RWPE1 (cell line): ENCODE data around the gene TMTC4.

ENCODE experiments used
- CTCF ChIA-PET: fragments of 350-600 bp; sonication (Branson Sonifier 250); formaldehyde crosslinking; extraction: SDS; loops from one replicate; lab custom pipeline; 2021; lab: Yijun Ruan, JAX
- POLR2A ChIA-PET: fragments of 400-600 bp; formaldehyde crosslinking; extraction: SDS; loops from one replicate; lab custom pipeline; 2020; ENCODE audit warnings: antibody characterized with exemption; ENCODE audit not compliant: low non-redundant PET; lab: Yijun Ruan, JAX
- DNase-seq: peaks from one replicate; pipeline ENCODE4 v3.0.0; 2012; ENCODE audit warnings: low spot score
- H3K27ac ChIP-seq: fragments of 450-650 bp; 2 replicates; pipeline ENCODE4 v1.5.1; 2017
- CTCF ChIP-seq: fragments of 450-650 bp; conservative IDR thresholded peaks from 2 replicates; pipeline ENCODE4 v1.5.1; 2017; ENCODE audit warnings: low read depth, mild to moderate bottlenecking

The TMTC4 gene

GRCh38 chr13:100636441-100636840 lies 38.2 kb downstream of the TMTC4 start:
- DNase-seq, result no peak
- H3K27ac ChIP-seq, result no peak overlapping the region
- ChIA-PET CTCF (no interaction called here), POLR2A (no interaction called here)
- TF ChIP-seq CTCF, result no peak

GRCh38 chr13:100636004-100636403 lies 38.6 kb downstream of the TMTC4 start:
- no peak for DNase-seq
- H3K27ac ChIP-seq, result no peak overlapping the region
- TF ChIP-seq CTCF, result no peak
- POLR2A ChIA-PET, result no interaction called here
- CTCF ChIA-PET, result no interaction called here

- H3K27ac ChIP-seq, result no peak overlapping the region
- CTCF ChIA-PET, result no interaction called here
- no peak for DNase-seq
- no peak for TF ChIP-seq CTCF
- POLR2A ChIA-PET, result no interaction called here
Observed at GRCh38 chr13:100634696-100635095, 39.9 kb downstream of the TMTC4 start.

GRCh38 chr13:100633461-100633860 lies 41.1 kb downstream of the TMTC4 start:
- peak; percentile 5 for DNase-seq
- CTCF ChIA-PET, result no interaction called here
- POLR2A ChIA-PET, result no interaction called here
- no peak for TF ChIP-seq CTCF
- peak overlapping the region; percentile 25; the same call in 1 of the 2 replicates for H3K27ac ChIP-seq

GRCh38 chr13:100630555-100630954 lies 44.0 kb downstream of the TMTC4 start:
- no peak for DNase-seq
- no peak overlapping the region for H3K27ac ChIP-seq
- POLR2A ChIA-PET, result no interaction called here
- no peak for TF ChIP-seq CTCF
- CTCF ChIA-PET, result no interaction called here

- ChIA-PET CTCF (no interaction called here), POLR2A (no interaction called here)
Observed at GRCh38 chr13:100627120-100627519, 47.5 kb downstream of the TMTC4 start.

More at GRCh38 chr13:100627120-100627519, 47.5 kb downstream of the TMTC4 start:
- H3K27ac ChIP-seq, result no peak overlapping the region
- TF ChIP-seq CTCF, result no peak
- DNase-seq, result no peak
